ENCODE results near the gene FGF4.

DNA sequence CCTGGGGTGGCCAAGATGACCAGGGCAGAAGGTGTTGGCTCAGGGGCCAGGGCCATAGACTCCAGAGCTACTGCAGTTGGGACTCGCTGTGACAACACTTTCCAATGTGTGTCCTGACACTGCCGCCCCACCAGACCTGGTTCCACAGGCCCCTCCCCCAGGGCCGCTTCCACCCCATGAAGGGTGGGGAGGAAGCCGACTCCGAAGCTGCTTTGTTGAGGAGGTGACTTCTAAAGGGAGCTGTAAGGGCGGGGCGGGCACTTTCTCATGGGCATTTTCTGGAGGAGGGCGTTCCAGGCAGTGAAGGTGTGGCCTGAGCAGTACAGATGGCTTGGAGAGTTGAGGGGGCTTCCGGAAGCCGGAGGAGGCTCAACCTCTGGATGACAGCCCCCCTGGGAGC, 37.8 kb upstream of the FGF4 start:
- TF ChIP-seq CTCF (conservative IDR thresholded peaks at IDR 0.05; ENCODE audit: low read depth, low read length), result no peak
- no peak for TF ChIP-seq EZH2 (IDR thresholded peaks at IDR 0.05; ENCODE audit: borderline replicate concordance, low read depth, low read length, poor library complexity, severe bottlenecking)
